Upper lobe of right lung (tissue), 1 donor: ENCODE results near the gene AHCTF1. TPM values are rescaled to one million over a fixed set of nuclear protein-coding genes. Genes with fewer than 3 reads are reported as not detected.
"Not testable (repeated sequence)": the region's sequence is repeated elsewhere in the genome, so short reads cannot be mapped to it uniquely, and the experiment has no call there.

Source experiments
- ATAC-seq: fragments of 200-7000 bp; cut with Tn5 transposase; one replicate; pipeline ENCODE4 v1.9.1; 2020; ENCODE audit warnings: mild to moderate bottlenecking, moderate library complexity
- DNase-seq: peaks from one replicate; pipeline ENCODE4 v3.0.0-alpha.2; 2020
- H3K27ac ChIP-seq: fragments of 200-600 bp; one replicate; pipeline ENCODE4 v1.8.0; 2022
- H3K27me3 ChIP-seq: fragments of 200-600 bp; one replicate; pipeline ENCODE4 v1.8.0; 2022; ENCODE audit warnings: mild to moderate bottlenecking
- H3K36me3 ChIP-seq: fragments of 200-600 bp; one replicate; pipeline ENCODE4 v1.8.0; 2022
- H3K4me1 ChIP-seq: fragments of 200-600 bp; one replicate; pipeline ENCODE4 v1.8.0; 2022
- H3K4me3 ChIP-seq: fragments of 200-600 bp; one replicate; pipeline ENCODE4 v1.8.0; 2022; ENCODE audit warnings: mild to moderate bottlenecking
- H3K9me3 ChIP-seq: fragments of 200-600 bp; one replicate; pipeline ENCODE4 v1.8.0; 2022
- intact Hi-C: fragments of 100-400 bp; cut with DNase I; formaldehyde crosslinking; loops from one replicate; pipeline ENCODE4 v1.11.0; 2022
- total RNA-seq: library from RNA; stranded (reverse); fragmentation: NEBNext Ultra II Directional; extraction: Animal tissue kit (Norgen Biotek cat#: 25700); gene quantifications from one replicate; pipeline ENCODE4 v1.2.1, GENCODE V29; 2021
- TF ChIP-seq, protein P1 (sequence below): fragments of 200-600 bp; IDR thresholded peaks from one replicate; pipeline ENCODE4 v1.8.0; 2022; ENCODE audit warnings: antibody characterized with exemption
- donor health status: DM: no; HTN: yes; CAD: no; lungs with severe emphysema.

AHCTF1 gene
- total RNA-seq, 1 donor from 2014 or later: 28.8 TPM

DNA sequence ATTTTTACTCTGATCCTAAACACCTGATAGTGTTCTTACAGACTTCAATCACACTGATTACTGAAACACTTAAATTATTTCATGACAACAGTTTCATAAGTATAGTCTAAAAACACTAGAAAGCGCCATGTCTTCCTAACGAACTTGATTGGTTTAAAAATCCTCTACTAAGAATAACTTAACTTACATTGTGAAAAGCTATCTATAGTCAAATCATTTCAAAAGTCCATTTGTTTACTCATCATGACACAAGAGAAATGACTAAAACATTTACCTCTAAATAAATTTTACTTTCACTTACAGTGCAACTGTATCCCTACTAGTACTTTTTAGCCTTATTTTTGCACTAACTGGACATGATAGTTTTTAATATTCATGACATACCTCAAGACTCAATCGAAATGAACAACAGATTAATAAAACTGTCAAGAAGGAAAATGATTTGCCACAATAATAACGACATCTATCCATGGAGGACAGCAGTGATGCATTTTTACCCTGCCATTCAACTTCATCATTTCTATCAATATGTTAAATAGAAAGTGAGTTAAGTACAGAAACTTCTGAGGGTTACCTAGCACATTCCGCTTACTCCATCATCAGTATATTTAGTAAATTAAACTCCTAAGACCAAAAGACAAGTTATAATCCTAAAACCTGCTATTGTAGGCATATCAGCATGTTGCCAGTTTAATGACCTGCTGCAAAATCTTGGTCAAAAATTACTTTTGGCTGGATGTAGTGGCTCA, 38.4 kb downstream of the AHCTF1 start:
- peaks cover 93% of the 10 kb centered on the region for H3K36me3 ChIP-seq
- intact Hi-C loops: no loop called here
- ATAC-seq (no peak), DNase-seq (no peak)
- H3K27me3 ChIP-seq: no peaks in the 10 kb centered on the region
- TF ChIP-seq, protein P1, sequence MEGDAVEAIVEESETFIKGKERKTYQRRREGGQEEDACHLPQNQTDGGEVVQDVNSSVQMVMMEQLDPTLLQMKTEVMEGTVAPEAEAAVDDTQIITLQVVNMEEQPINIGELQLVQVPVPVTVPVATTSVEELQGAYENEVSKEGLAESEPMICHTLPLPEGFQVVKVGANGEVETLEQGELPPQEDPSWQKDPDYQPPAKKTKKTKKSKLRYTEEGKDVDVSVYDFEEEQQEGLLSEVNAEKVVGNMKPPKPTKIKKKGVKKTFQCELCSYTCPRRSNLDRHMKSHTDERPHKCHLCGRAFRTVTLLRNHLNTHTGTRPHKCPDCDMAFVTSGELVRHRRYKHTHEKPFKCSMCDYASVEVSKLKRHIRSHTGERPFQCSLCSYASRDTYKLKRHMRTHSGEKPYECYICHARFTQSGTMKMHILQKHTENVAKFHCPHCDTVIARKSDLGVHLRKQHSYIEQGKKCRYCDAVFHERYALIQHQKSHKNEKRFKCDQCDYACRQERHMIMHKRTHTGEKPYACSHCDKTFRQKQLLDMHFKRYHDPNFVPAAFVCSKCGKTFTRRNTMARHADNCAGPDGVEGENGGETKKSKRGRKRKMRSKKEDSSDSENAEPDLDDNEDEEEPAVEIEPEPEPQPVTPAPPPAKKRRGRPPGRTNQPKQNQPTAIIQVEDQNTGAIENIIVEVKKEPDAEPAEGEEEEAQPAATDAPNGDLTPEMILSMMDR: no peak
- no peaks in the 10 kb centered on the region for H3K9me3 ChIP-seq
- no peak overlapping the region for H3K4me3 ChIP-seq
- H3K27ac ChIP-seq: no peak overlapping the region
- no peaks in the 10 kb centered on the region for H3K4me1 ChIP-seq

DNA sequence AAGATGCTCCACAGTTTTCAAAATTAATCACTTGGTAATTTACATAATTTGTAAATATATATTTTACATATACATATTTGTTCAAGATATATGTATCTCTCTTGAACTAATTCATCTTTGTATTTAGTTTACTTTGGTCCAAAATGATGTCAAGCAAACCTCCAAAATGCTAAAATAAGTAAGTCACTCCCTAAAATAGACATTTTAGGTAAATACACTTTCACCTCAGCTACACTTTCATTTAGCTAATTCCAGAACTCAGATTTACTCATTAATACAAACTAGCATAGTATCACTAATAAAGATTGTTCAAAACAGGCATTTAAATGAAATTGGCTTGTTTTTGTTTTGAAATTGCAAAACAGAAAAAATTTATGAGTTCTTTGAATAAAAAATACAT, 40.6 kb downstream of the AHCTF1 start:
- Histone ChIP-seq H3K9me3 (no peaks in the 10 kb centered on the region), H3K27me3 (no peaks in the 10 kb centered on the region), H3K27ac (no peak overlapping the region), H3K36me3 (peaks cover 93% of the 10 kb centered on the region), H3K4me1 (no peaks in the 10 kb centered on the region), H3K4me3 (no peak overlapping the region)
- ATAC-seq (no peak), DNase-seq (no peak)
- TF ChIP-seq, protein P1: no peak
- intact Hi-C loops: no loop called here

DNA sequence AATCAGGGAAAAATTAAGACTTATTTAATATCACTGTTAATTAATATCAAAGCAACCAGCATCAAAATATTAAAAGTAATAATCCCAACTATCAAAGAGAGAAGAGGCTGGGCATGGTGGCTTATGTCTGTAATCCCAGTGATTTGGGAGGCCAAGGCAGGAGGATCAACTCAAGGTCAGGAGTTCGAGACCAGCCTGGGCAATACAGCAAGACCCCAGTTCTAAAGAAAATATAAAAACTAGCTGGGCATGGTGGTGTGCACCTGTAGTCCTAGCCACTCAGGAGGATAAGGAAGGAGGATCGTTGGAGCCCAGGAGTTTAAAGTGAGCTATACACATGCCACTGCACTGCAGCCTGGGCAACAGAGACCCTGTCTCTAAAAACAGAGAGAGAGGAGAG, 43.2 kb downstream of the AHCTF1 start:
- no peak for ATAC-seq
- Histone ChIP-seq H3K27me3 (no peaks in the 10 kb centered on the region), H3K4me3 (no peak overlapping the region), H3K36me3 (peaks cover 90% of the 10 kb centered on the region), H3K9me3 (no peaks in the 10 kb centered on the region), H3K4me1 (no peaks in the 10 kb centered on the region), H3K27ac (no peak overlapping the region)
- TF ChIP-seq, protein P1: no peak
- intact Hi-C loops: no loop called here
- DNase-seq: no peak

DNA sequence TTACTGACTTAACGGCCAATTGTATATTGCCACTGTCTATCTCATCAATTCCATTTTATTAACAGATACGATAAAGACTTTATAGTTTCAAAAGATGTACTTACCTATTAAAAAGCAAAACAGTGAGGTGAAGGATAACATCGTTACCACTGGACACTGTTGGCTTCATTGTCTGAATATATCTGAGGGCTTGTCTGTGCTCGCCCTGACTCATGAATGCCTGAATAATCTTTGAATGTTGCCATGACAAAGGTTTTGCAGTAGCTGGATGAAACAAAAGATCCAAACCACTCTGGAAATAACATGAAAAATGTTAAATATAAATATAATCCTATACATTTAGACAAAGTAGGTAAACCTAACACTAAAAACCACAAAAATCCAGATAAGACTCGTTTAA, 46.4 kb downstream of the AHCTF1 start:
- peaks cover 76% of the 10 kb centered on the region for H3K36me3 ChIP-seq
- H3K4me3 ChIP-seq, H3K27ac ChIP-seq, intact Hi-C loops, H3K4me1 ChIP-seq, H3K27me3 ChIP-seq, DNase-seq, ATAC-seq, H3K9me3 ChIP-seq: not testable (repeated sequence)

DNA sequence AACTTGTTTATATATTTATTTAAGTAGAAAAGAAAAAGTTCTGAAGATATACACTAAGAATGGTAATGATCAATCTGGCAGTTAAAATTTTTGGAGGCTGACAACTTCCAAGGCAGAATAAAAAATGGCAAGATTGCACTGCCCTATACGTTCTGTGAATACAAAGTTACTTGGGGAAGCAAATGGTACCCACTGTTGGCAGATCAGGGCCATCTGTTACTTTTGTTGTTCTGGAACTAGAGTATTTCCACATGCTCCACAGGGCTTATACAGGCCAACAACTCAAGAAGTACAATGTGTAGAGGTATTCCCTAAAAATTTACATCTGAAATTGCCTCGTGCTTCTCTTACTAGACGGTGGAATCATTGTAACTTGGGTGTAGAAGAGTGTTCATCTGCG, 53.2 kb downstream of the AHCTF1 start:
- TF ChIP-seq, protein P1: no peak
- Histone ChIP-seq H3K27me3 (no peaks in the 10 kb centered on the region), H3K36me3 (peaks cover 58% of the 10 kb centered on the region), H3K4me3 (no peak overlapping the region), H3K27ac (no peak overlapping the region), H3K4me1 (no peaks in the 10 kb centered on the region), H3K9me3 (no peaks in the 10 kb centered on the region)
- no peak for ATAC-seq
- intact Hi-C loops: no loop called here
- DNase-seq: no peak

DNA sequence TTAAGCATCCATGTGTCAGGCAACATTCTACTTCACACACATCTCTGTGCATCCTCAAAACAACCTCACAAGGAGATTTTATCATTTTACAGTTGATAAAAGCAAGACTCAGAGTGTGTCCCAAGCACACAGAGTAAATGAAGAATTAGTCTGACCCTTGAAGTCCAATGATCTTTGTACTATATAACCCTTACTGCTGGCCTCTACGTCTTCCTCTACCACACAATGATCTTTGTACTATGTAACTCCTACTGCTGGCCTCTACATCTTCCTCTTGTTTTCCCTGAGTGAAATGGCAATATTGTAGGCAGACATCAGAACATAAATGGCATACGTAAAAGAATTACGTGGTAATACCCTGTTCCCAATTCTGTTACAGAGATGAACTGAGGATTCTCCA, 55.3 kb downstream of the AHCTF1 start:
- Histone ChIP-seq H3K27ac (no peak overlapping the region), H3K36me3 (peaks cover 69% of the 10 kb centered on the region), H3K4me3 (no peak overlapping the region), H3K9me3 (no peaks in the 10 kb centered on the region), H3K27me3 (no peaks in the 10 kb centered on the region), H3K4me1 (no peaks in the 10 kb centered on the region)
- TF ChIP-seq, protein P1: no peak
- no peak for DNase-seq
- intact Hi-C loops: no loop called here
- no peak for ATAC-seq
